Measurements from ENCODE around the gene AVEN.

AVEN gene

DNA sequence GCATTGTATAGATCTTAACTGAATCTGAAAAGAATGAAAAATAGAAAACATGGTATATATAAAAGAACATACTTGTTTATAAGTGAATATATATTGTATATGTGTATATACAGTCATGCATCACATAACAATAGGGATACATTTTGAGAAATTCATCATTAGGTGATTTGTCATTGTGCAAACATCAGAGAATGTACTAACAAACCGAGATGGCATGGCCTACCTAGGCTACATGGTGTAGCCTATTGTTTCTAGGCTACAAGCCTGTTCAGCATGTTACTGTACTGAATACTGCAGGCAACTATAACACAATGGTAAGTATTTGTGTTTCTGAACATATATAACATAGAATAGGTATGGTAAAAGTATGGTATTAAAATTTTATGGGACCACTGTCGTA is 135.3 kb downstream of the AVEN start:
- Histone ChIP-seq H3K36me3 (ENCODE audit: control insufficient read depth in 1 of 2, insufficient read depth in 2 of 2, low read length in 2 of 2) (no peaks in the 10 kb centered on the region), H3K9ac (ENCODE audit: low read length) (no peak overlapping the region), H3K27me3 (ENCODE audit: insufficient read depth, low read length) (no peaks in the 10 kb centered on the region), H3K9me3 (ENCODE audit: insufficient read depth, low read depth, low read length) (no peaks in the 10 kb centered on the region), H3K4me2 (ENCODE audit: low read length) (no peak overlapping the region), H3K23ac (ENCODE audit: low read length) (no peak overlapping the region), H3K18ac (ENCODE audit: low read length) (no peak overlapping the region), H4K91ac (ENCODE audit: low read depth, low read length) (no peak overlapping the region), H4K8ac (ENCODE audit: low read depth, low read length) (no peak overlapping the region), H3K4me1 (ENCODE audit: control insufficient read depth in 1 of 2, insufficient read depth in 2 of 2, low read length in 2 of 2) (no peaks in the 10 kb centered on the region), H3K79me1 (ENCODE audit: low read length) (no peaks in the 10 kb centered on the region), H3K27ac (ENCODE audit: low read depth, low read length) (no peak overlapping the region), H2AFZ (ENCODE audit: insufficient read depth, low read length, poor library complexity) (no peak overlapping the region), H3K14ac (ENCODE audit: low read length) (no peak overlapping the region), H2BK120ac (ENCODE audit: insufficient read depth, low read length, poor library complexity) (no peak overlapping the region), H3K79me2 (ENCODE audit: control insufficient read depth, insufficient read depth, low read length, poor library complexity) (no peaks in the 10 kb centered on the region), H4K12ac (ENCODE audit: low read depth, low read length) (no peak overlapping the region), H3K4me3 (ENCODE audit: low read depth, low read length) (no peak overlapping the region), H2BK12ac (ENCODE audit: low read length) (no peak overlapping the region), H2BK5ac (ENCODE audit: low read depth, low read length, poor library complexity) (no peak overlapping the region), H2AK5ac (ENCODE audit: low read length) (no peak overlapping the region), H3K4ac (ENCODE audit: low read depth, low read length) (no peak overlapping the region)
- no CpG with 5 or more reads among the region's 2 CpGs for WGBS (ENCODE audit: extremely low coverage, insufficient coverage, insufficient read length)
- DNase-seq: no peak

DNA sequence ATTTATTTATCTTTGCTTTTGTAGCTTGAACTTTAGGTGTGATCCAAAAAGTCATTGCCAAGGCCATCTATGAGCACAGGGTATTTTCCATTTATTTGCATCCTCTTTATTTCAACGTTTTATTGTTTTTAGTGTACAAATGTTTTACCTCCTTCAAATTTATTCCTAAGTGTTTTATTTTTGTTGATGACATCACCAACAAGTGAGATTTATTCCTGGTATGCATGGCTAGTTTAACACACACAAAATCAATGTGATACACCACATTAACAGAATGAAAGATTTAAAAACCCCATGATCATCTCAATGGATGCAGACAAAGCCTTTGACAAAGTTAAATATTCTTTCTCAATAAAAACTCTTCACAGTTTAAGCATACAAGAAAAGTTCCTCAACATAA is 137.0 kb downstream of the AVEN start:
- no peak overlapping the region for H2BK120ac ChIP-seq (ENCODE audit: insufficient read depth, low read length, poor library complexity)
- no peak overlapping the region for H4K8ac ChIP-seq (ENCODE audit: low read depth, low read length)
- no peak overlapping the region for H3K4ac ChIP-seq (ENCODE audit: low read depth, low read length)
- no peak overlapping the region for H2AFZ ChIP-seq (ENCODE audit: insufficient read depth, low read length, poor library complexity)
- H3K4me3 ChIP-seq (ENCODE audit: low read depth, low read length): no peak overlapping the region
- H3K36me3 ChIP-seq (ENCODE audit: control insufficient read depth in 1 of 2, insufficient read depth in 2 of 2, low read length in 2 of 2): no peaks in the 10 kb centered on the region
- H3K27me3 ChIP-seq (ENCODE audit: insufficient read depth, low read length): no peaks in the 10 kb centered on the region
- H2BK5ac ChIP-seq (ENCODE audit: low read depth, low read length, poor library complexity): no peak overlapping the region
- DNase-seq: no peak
- no peak overlapping the region for H3K14ac ChIP-seq (ENCODE audit: low read length)
- H3K27ac ChIP-seq (ENCODE audit: low read depth, low read length): no peak overlapping the region
- H3K79me2 ChIP-seq (ENCODE audit: control insufficient read depth, insufficient read depth, low read length, poor library complexity): no peaks in the 10 kb centered on the region
- no peak overlapping the region for H3K18ac ChIP-seq (ENCODE audit: low read length)
- H3K23ac ChIP-seq (ENCODE audit: low read length): no peak overlapping the region
- no peak overlapping the region for H4K12ac ChIP-seq (ENCODE audit: low read depth, low read length)
- no peak overlapping the region for H2AK5ac ChIP-seq (ENCODE audit: low read length)
- H3K4me2 ChIP-seq (ENCODE audit: low read length): no peak overlapping the region
- no peaks in the 10 kb centered on the region for H3K4me1 ChIP-seq (ENCODE audit: control insufficient read depth in 1 of 2, insufficient read depth in 2 of 2, low read length in 2 of 2)
- H3K79me1 ChIP-seq (ENCODE audit: low read length): no peaks in the 10 kb centered on the region
- no peak overlapping the region for H2BK12ac ChIP-seq (ENCODE audit: low read length)
- WGBS (ENCODE audit: extremely low coverage, insufficient coverage, insufficient read length): no CpG with 5 or more reads among the region's 1 CpG
- no peaks in the 10 kb centered on the region for H3K9me3 ChIP-seq (ENCODE audit: insufficient read depth, low read depth, low read length)
- no peak overlapping the region for H4K91ac ChIP-seq (ENCODE audit: low read depth, low read length)
- H3K9ac ChIP-seq (ENCODE audit: low read length): no peak overlapping the region

DNA sequence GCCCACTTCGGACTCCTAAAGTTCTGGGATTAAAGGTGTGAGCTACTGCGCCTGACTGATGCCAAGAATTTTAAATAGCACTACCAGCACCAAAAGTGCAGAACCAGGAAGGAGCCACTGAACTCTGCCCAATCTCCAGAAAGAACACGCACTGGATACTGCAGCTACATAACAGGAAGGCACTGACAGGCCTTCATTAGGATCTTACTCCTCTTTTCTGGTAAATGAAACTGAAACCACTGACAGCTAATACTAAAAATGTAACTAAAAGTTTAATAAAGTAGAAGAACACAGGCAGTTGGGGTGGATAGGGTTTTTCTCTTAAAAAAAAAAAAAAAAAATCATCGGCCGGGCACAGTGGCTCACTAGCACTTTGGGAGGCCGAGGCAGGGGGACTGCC is 144.8 kb downstream of the AVEN start:
- Histone ChIP-seq H2BK5ac (ENCODE audit: low read depth, low read length, poor library complexity) (no peak overlapping the region), H4K91ac (ENCODE audit: low read depth, low read length) (no peak overlapping the region), H3K27ac (ENCODE audit: low read depth, low read length) (no peak overlapping the region), H3K4me3 (ENCODE audit: low read depth, low read length) (no peak overlapping the region), H2BK120ac (ENCODE audit: insufficient read depth, low read length, poor library complexity) (no peak overlapping the region), H3K9me3 (ENCODE audit: insufficient read depth, low read depth, low read length) (no peaks in the 10 kb centered on the region), H3K9ac (ENCODE audit: low read length) (no peak overlapping the region), H3K4me1 (ENCODE audit: control insufficient read depth in 1 of 2, insufficient read depth in 2 of 2, low read length in 2 of 2) (no peaks in the 10 kb centered on the region), H3K27me3 (ENCODE audit: insufficient read depth, low read length) (no peaks in the 10 kb centered on the region), H3K4me2 (ENCODE audit: low read length) (no peak overlapping the region), H3K4ac (ENCODE audit: low read depth, low read length) (no peak overlapping the region), H4K8ac (ENCODE audit: low read depth, low read length) (no peak overlapping the region), H2AK5ac (ENCODE audit: low read length) (no peak overlapping the region), H3K14ac (ENCODE audit: low read length) (no peak overlapping the region), H3K79me2 (ENCODE audit: control insufficient read depth, insufficient read depth, low read length, poor library complexity) (no peaks in the 10 kb centered on the region), H3K79me1 (ENCODE audit: low read length) (no peaks in the 10 kb centered on the region), H2BK12ac (ENCODE audit: low read length) (no peak overlapping the region), H3K23ac (ENCODE audit: low read length) (no peak overlapping the region), H2AFZ (ENCODE audit: insufficient read depth, low read length, poor library complexity) (no peak overlapping the region), H4K12ac (ENCODE audit: low read depth, low read length) (no peak overlapping the region), H3K36me3 (ENCODE audit: control insufficient read depth in 1 of 2, insufficient read depth in 2 of 2, low read length in 2 of 2) (no peaks in the 10 kb centered on the region), H3K18ac (ENCODE audit: low read length) (no peak overlapping the region)
- no CpG with 5 or more reads among the region's 6 CpGs for WGBS (ENCODE audit: extremely low coverage, insufficient coverage, insufficient read length)
- DNase-seq: no peak

DNA sequence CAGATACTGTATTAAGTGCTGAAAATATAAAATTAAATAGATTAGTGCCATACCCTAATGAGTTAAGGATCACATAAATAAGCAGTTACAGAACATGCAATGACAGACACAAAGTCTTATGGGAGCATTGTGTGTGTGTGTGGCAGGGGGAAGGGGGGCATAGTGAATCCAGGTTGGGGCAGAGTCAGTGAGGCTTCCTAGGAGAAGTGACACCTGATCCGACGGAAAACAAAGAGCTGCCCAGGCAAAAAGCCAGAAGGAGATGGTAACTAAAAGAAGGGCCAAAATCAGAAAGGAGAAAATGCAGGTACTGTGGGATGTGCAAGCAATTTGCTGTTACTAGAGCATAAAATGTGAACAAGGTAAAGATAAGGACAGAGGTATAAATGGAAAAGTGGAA is 150.8 kb downstream of the AVEN start:
- no peak overlapping the region for H2AFZ ChIP-seq (ENCODE audit: insufficient read depth, low read length, poor library complexity)
- no CpG with 5 or more reads among the region's 2 CpGs for WGBS (ENCODE audit: extremely low coverage, insufficient coverage, insufficient read length)
- no peaks in the 10 kb centered on the region for H3K4me1 ChIP-seq (ENCODE audit: control insufficient read depth in 1 of 2, insufficient read depth in 2 of 2, low read length in 2 of 2)
- no peaks in the 10 kb centered on the region for H3K9me3 ChIP-seq (ENCODE audit: insufficient read depth, low read depth, low read length)
- H4K91ac ChIP-seq (ENCODE audit: low read depth, low read length): no peak overlapping the region
- no peak overlapping the region for H3K14ac ChIP-seq (ENCODE audit: low read length)
- no peaks in the 10 kb centered on the region for H3K27me3 ChIP-seq (ENCODE audit: insufficient read depth, low read length)
- H4K12ac ChIP-seq (ENCODE audit: low read depth, low read length): no peak overlapping the region
- H3K79me1 ChIP-seq (ENCODE audit: low read length): no peaks in the 10 kb centered on the region
- no peak overlapping the region for H3K4me3 ChIP-seq (ENCODE audit: low read depth, low read length)
- no peak overlapping the region for H3K4me2 ChIP-seq (ENCODE audit: low read length)
- no peak overlapping the region for H3K4ac ChIP-seq (ENCODE audit: low read depth, low read length)
- H3K23ac ChIP-seq (ENCODE audit: low read length): no peak overlapping the region
- H2BK120ac ChIP-seq (ENCODE audit: insufficient read depth, low read length, poor library complexity): no peak overlapping the region
- H3K27ac ChIP-seq (ENCODE audit: low read depth, low read length): no peak overlapping the region
- no peak overlapping the region for H2BK5ac ChIP-seq (ENCODE audit: low read depth, low read length, poor library complexity)
- H4K8ac ChIP-seq (ENCODE audit: low read depth, low read length): no peak overlapping the region
- no peaks in the 10 kb centered on the region for H3K36me3 ChIP-seq (ENCODE audit: control insufficient read depth in 1 of 2, insufficient read depth in 2 of 2, low read length in 2 of 2)
- no peak overlapping the region for H3K9ac ChIP-seq (ENCODE audit: low read length)
- no peak overlapping the region for H2BK12ac ChIP-seq (ENCODE audit: low read length)
- DNase-seq: peak in 1 of 2 donors; percentile 38
- H3K79me2 ChIP-seq (ENCODE audit: control insufficient read depth, insufficient read depth, low read length, poor library complexity): no peaks in the 10 kb centered on the region
- no peak overlapping the region for H3K18ac ChIP-seq (ENCODE audit: low read length)
- no peak overlapping the region for H2AK5ac ChIP-seq (ENCODE audit: low read length)
